Astrocyte (in vitro differentiated cells and primary cell): Measurements from ENCODE around the gene GLTPD2. TPM values are rescaled to one million over a fixed set of nuclear protein-coding genes. Genes with fewer than 3 reads are reported as not detected.

ENCODE experiments used
- DNase-seq: peaks from one replicate; pipeline ENCODE4 v3.0.0-alpha.2; 2010; ENCODE audit warnings: low read depth
- FAIRE-seq: peaks from 2 replicates; lab custom pipeline; 2011; peaks lifted over from hg19 to GRCh38; lab: Jason Lieb, UNC
- H2AFZ ChIP-seq: 2 replicates; pipeline ENCODE4 v1.6.0; 2012; ENCODE audit warnings: low read depth, low read length, inconsistent platforms
- H3K27ac ChIP-seq: 2 replicates; pipeline ENCODE4 v1.5.1; 2011; ENCODE audit warnings: low read depth, low read length, inconsistent platforms
- H3K27me3 ChIP-seq: 2 replicates; pipeline ENCODE4 v1.6.0; 2011; ENCODE audit warnings: low read length, inconsistent platforms; ENCODE audit not compliant: insufficient read depth
- H3K36me3 ChIP-seq: 2 replicates; pipeline ENCODE4 v1.5.1; 2011; ENCODE audit warnings: low read length, inconsistent platforms; ENCODE audit not compliant: insufficient read depth
- H3K4me1 ChIP-seq: 2 replicates; pipeline ENCODE4 v1.5.1; 2011; ENCODE audit warnings: low read length, inconsistent platforms; ENCODE audit not compliant: insufficient read depth
- H3K4me2 ChIP-seq: 2 replicates; pipeline ENCODE4 v1.6.0; 2012; ENCODE audit warnings: low read length, inconsistent platforms
- H3K4me3 ChIP-seq: 2 replicates; pipeline ENCODE4 v1.5.1; 2011; ENCODE audit warnings: low read depth, mild to moderate bottlenecking, low read length, inconsistent platforms; ENCODE audit not compliant: insufficient read depth
- H3K79me2 ChIP-seq: 2 replicates; pipeline ENCODE4 v1.6.0; 2012; ENCODE audit warnings: mild to moderate bottlenecking, low read length, inconsistent platforms; ENCODE audit not compliant: insufficient read depth
- H3K9ac ChIP-seq: 2 replicates; pipeline ENCODE4 v1.6.0; 2012; ENCODE audit warnings: mild to moderate bottlenecking, low read length, inconsistent platforms
- H3K9me3 ChIP-seq: 2 replicates; pipeline ENCODE4 v1.5.1; 2012; ENCODE audit warnings: low read depth, mild to moderate bottlenecking, low read length, inconsistent platforms; ENCODE audit not compliant: insufficient read depth
- H4K20me1 ChIP-seq: 2 replicates; pipeline ENCODE4 v1.6.0; 2012; ENCODE audit warnings: low read length, inconsistent platforms; ENCODE audit not compliant: insufficient read depth
- H3K27ac Mint-ChIP-seq: one replicate; pipeline ENCODE4 v1.8.0; 2021; ENCODE audit warnings: mild to moderate bottlenecking, mixed read lengths; ENCODE audit not compliant: unreplicated experiment
- H3K27me3 Mint-ChIP-seq: one replicate; pipeline ENCODE4 v1.8.0; 2021; ENCODE audit warnings: low read depth, mixed read lengths; ENCODE audit not compliant: unreplicated experiment
- H3K36me3 Mint-ChIP-seq: one replicate; pipeline ENCODE4 v1.8.0; 2021; ENCODE audit warnings: low read depth, mixed read lengths; ENCODE audit not compliant: unreplicated experiment
- H3K4me1 Mint-ChIP-seq: one replicate; pipeline ENCODE4 v1.8.0; 2021; ENCODE audit warnings: low read depth, mixed read lengths; ENCODE audit not compliant: unreplicated experiment
- H3K4me3 Mint-ChIP-seq: one replicate; pipeline ENCODE4 v1.8.0; 2021; ENCODE audit warnings: mild to moderate bottlenecking, moderate library complexity, mixed read lengths; ENCODE audit not compliant: unreplicated experiment
- H3K9me3 Mint-ChIP-seq: one replicate; pipeline ENCODE4 v1.8.0; 2021; ENCODE audit warnings: mild to moderate bottlenecking, mixed read lengths; ENCODE audit not compliant: unreplicated experiment
- CTCF ChIP-seq: IDR thresholded peaks from 2 replicates; pipeline ENCODE4 v1.5.1; 2011; ENCODE audit warnings: low read depth, mild to moderate bottlenecking, inconsistent platforms, low read length, moderate library complexity; ENCODE audit not compliant: insufficient read depth
- EZH2 ChIP-seq: IDR thresholded peaks from 2 replicates; pipeline ENCODE4 v1.6.1; 2012; ENCODE audit warnings: mild to moderate bottlenecking, low read length, inconsistent platforms; ENCODE audit not compliant: insufficient read depth
- total RNA-seq: library from RNA; stranded (reverse); gene quantifications from 2 replicates; pipeline ENCODE4 v1.2.1, GENCODE V29; 2021

The GLTPD2 gene
- total RNA-seq, 1 donor from 2014 or later: not detected

- no peak overlapping the region for H3K9ac ChIP-seq
- FAIRE-seq (no peak), DNase-seq (peak; percentile 20)
- no peak overlapping the region for H3K4me3 ChIP-seq
- H3K27me3 ChIP-seq: peaks cover 18% of the 10 kb centered on the region
- Mint-ChIP-seq H3K9me3 (no peaks in the 10 kb centered on the region), H3K36me3 (no peaks in the 10 kb centered on the region), H3K27me3 (peaks cover 38% of the 10 kb centered on the region), H3K4me3 (no peak overlapping the region), H3K4me1 (no peaks in the 10 kb centered on the region), H3K27ac (no peak overlapping the region)
- no peaks in the 10 kb centered on the region for H3K4me1 ChIP-seq
- no peaks in the 10 kb centered on the region for H3K36me3 ChIP-seq
- no peaks in the 10 kb centered on the region for H4K20me1 ChIP-seq
- TF ChIP-seq CTCF (no peak), EZH2 (no peak)
- no peaks in the 10 kb centered on the region for H3K79me2 ChIP-seq
- no peak overlapping the region for H3K4me2 ChIP-seq
- H3K27ac ChIP-seq: no peak overlapping the region
- no peak overlapping the region for H2AFZ ChIP-seq
- H3K9me3 ChIP-seq: no peaks in the 10 kb centered on the region
These were observed 19.1 kb upstream of the GLTPD2 start for GRCh38 chr17:4769628-4770027.

- H3K27me3 ChIP-seq: peaks cover 21% of the 10 kb centered on the region
- FAIRE-seq (no peak), DNase-seq (no peak)
- no peak within 1 kb of the TSS for H3K4me3 ChIP-seq
- Mint-ChIP-seq H3K36me3 (no peaks in the 10 kb centered on the region), H3K27me3 (peaks cover 38% of the 10 kb centered on the region), H3K9me3 (no peaks in the 10 kb centered on the region), H3K4me3 (no peak within 1 kb of the TSS), H3K27ac (no peak within 1 kb of the TSS), H3K4me1 (no peaks in the 10 kb centered on the region)
- no peak within 1 kb of the TSS for H2AFZ ChIP-seq
- H3K9ac ChIP-seq: no peak within 1 kb of the TSS
- no peak within 1 kb of the TSS for H3K27ac ChIP-seq
- no peak for TF ChIP-seq EZH2
- TF ChIP-seq CTCF: no peak
- no peaks in the 10 kb centered on the region for H4K20me1 ChIP-seq
- no peaks in the 10 kb centered on the region for H3K36me3 ChIP-seq
- no peaks in the 10 kb centered on the region for H3K4me1 ChIP-seq
- H3K9me3 ChIP-seq: no peaks in the 10 kb centered on the region
- no peaks in the 10 kb centered on the region for H3K79me2 ChIP-seq
- H3K4me2 ChIP-seq: no peak within 1 kb of the TSS
These were observed 17.1 kb upstream of the GLTPD2 start, which contains the start of gene TM4SF5 for GRCh38 chr17:4771519-4772234. Gene TM4SF5, plus strand, starts transcription at chr17:4771886. Its CDS starts 37 bp downstream, at chr17:4771923.

GRCh38 chr17:4772235-4772613 is 16.5 kb upstream of the GLTPD2 start:
- Mint-ChIP-seq H3K4me1 (no peaks in the 10 kb centered on the region), H3K27ac (no peak overlapping the region), H3K4me3 (no peak overlapping the region), H3K27me3 (peaks cover 42% of the 10 kb centered on the region), H3K9me3 (no peaks in the 10 kb centered on the region), H3K36me3 (no peaks in the 10 kb centered on the region)
- no peak for DNase-seq
- Histone ChIP-seq H3K4me1 (no peaks in the 10 kb centered on the region), H3K9me3 (no peaks in the 10 kb centered on the region), H3K36me3 (no peaks in the 10 kb centered on the region), H4K20me1 (no peaks in the 10 kb centered on the region), H3K27ac (no peak overlapping the region), H3K4me3 (no peak overlapping the region), H3K4me2 (no peak overlapping the region), H3K9ac (no peak overlapping the region), H3K79me2 (no peaks in the 10 kb centered on the region), H3K27me3 (peaks cover 21% of the 10 kb centered on the region), H2AFZ (no peak overlapping the region)
- no peak for TF ChIP-seq CTCF
- TF ChIP-seq EZH2: no peak
- no peak for FAIRE-seq
